ENCODE data around the gene NTSR1. TPM values are rescaled to one million over a fixed set of nuclear protein-coding genes. Genes with fewer than 3 reads are reported as not detected.

NTSR1 gene
- total RNA-seq, 1 experiment from 2014 or later = 0.98 TPM

DNA sequence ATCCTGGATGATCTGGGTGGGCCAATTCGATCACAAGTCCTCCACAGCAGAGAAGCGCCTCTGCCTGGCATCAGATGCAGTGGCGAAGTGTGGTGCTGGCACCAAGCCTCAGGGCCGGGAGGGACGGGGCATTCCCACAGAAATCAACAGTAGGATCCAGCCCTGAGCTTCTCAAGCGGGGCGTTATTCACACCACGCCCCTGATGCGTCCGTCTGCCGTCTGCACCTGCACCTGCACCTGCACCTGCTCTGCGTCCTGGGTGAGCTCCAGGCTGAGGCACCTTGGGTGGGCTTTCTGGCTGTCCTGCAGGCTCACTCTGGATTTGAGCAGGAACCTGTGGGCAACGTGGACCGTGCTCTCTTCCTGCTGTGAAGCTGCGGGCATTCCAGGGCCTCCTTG is 13.8 kb upstream of the NTSR1 start:
- no peak overlapping the region for H3K4me3 ChIP-seq
- CTCF ChIA-PET = interaction anchor here (1.0 kb wide), 1 partner anchor 97 kb away, joined by 3 read pairs; no protein-coding TSS in a partner anchor
- POLR2A ChIA-PET (ENCODE audit: unreplicated experiment) = interaction anchor here (0.7 kb wide), 1 partner anchor 95 kb away, joined by 4 read pairs; no protein-coding TSS in a partner anchor
- H3K4me2 ChIP-seq = no peak overlapping the region
- no peaks in the 10 kb centered on the region for H4K20me1 ChIP-seq (ENCODE audit: insufficient read depth)
- no peak overlapping the region for H2AFZ ChIP-seq
- DNase-seq = no peak
- no peaks in the 10 kb centered on the region for H3K36me3 ChIP-seq (ENCODE audit: low read depth)
- peaks cover 24% of the 10 kb centered on the region; the same call in 1 of the 2 replicates for H3K27me3 ChIP-seq (ENCODE audit: insufficient read depth, low read depth)
- H3K79me2 ChIP-seq (ENCODE audit: low read depth) = no peaks in the 10 kb centered on the region
- intact Hi-C loops (cut with micrococcal nuclease; ENCODE audit: unreplicated experiment) = no loop called here
- H3K9me3 ChIP-seq (ENCODE audit: insufficient read depth, low read depth) = no peaks in the 10 kb centered on the region
- no peaks in the 10 kb centered on the region for H3K4me1 ChIP-seq (replicated peaks; ENCODE audit: insufficient read depth)
- no peak overlapping the region for H3K27ac ChIP-seq
- no TSS peak for BruUV-seq (replicated peaks)
- no peak for TF ChIP-seq EZH2 (IDR thresholded peaks at IDR 0.05; ENCODE audit: low read depth)
- TF ChIP-seq, protein P1, sequence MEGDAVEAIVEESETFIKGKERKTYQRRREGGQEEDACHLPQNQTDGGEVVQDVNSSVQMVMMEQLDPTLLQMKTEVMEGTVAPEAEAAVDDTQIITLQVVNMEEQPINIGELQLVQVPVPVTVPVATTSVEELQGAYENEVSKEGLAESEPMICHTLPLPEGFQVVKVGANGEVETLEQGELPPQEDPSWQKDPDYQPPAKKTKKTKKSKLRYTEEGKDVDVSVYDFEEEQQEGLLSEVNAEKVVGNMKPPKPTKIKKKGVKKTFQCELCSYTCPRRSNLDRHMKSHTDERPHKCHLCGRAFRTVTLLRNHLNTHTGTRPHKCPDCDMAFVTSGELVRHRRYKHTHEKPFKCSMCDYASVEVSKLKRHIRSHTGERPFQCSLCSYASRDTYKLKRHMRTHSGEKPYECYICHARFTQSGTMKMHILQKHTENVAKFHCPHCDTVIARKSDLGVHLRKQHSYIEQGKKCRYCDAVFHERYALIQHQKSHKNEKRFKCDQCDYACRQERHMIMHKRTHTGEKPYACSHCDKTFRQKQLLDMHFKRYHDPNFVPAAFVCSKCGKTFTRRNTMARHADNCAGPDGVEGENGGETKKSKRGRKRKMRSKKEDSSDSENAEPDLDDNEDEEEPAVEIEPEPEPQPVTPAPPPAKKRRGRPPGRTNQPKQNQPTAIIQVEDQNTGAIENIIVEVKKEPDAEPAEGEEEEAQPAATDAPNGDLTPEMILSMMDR (conservative IDR thresholded peaks at IDR 0.05) = no peak
- no peaks in the 10 kb centered on the region for H3F3A ChIP-seq (ENCODE audit: insufficient read depth, low read depth)
- no peaks in the 10 kb centered on the region for H3K9me2 ChIP-seq (ENCODE audit: insufficient read depth)

DNA sequence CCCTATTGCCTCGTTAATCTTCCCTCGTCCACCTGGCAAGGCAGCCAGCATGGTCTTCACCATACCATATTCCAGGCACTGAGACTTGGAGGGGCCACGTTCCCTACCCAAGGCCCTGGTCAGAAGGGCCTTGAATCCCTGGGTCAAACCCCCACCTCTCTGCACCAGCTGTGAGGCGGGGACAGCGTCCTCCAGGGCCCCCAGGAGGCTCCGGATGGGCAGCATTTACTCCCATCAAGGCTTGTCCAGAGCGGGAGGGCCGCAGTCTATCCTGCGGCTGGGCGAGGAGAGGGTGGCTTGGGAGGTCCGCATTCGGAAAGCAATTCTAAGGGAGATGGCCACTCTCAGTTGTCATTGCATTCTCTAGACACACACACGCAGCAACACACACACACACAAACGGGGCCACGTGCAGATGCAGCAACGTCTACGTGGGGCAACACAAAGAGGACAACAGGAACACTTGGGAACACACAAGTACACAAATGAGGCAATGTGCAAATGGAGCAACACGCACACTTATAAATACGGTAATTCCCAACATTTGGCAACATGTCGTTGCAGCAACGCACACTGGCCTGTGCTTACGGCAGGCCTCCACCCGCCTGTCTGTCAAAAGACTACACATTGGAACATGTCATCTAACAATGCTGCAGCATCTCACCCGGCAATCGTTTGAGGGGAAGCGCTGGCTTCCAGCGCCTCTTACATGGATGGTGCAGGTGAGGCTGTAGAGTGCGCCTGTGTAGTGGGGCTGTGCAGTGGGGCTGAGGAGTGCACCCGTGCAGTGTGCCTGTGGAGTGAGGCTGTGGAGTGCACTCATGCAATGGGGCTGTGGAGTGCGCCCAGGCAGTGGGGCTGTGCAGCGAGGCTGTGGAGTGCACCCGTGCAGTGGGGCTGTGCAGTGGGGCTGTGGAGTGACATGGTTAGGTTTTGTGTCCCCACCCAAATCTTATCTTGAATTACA is 12.9 kb upstream of the NTSR1 start:
- H4K20me1 ChIP-seq (ENCODE audit: insufficient read depth) = no peaks in the 10 kb centered on the region
- intact Hi-C loops (cut with micrococcal nuclease; ENCODE audit: unreplicated experiment) = no loop called here
- ChIA-PET POLR2A (ENCODE audit: unreplicated experiment) (interaction anchor here (0.7 kb wide), 1 partner anchor 94 kb away, joined by 4 read pairs; no protein-coding TSS in a partner anchor), CTCF (interaction anchor here (0.6 kb wide), 1 partner anchor 93 kb away, joined by 6 read pairs; no protein-coding TSS in a partner anchor)
- no peak for TF ChIP-seq EZH2 (IDR thresholded peaks at IDR 0.05; ENCODE audit: low read depth)
- TF ChIP-seq, protein P1 (conservative IDR thresholded peaks at IDR 0.05) = no peak
- no peak overlapping the region for H3K27ac ChIP-seq
- H3K9me3 ChIP-seq (ENCODE audit: insufficient read depth, low read depth) = no peaks in the 10 kb centered on the region
- BruUV-seq (replicated peaks) = no TSS peak
- no peak overlapping the region for H3K4me3 ChIP-seq
- no peaks in the 10 kb centered on the region for H3K79me2 ChIP-seq (ENCODE audit: low read depth)
- H3K27me3 ChIP-seq (ENCODE audit: insufficient read depth, low read depth) = peaks cover 24% of the 10 kb centered on the region; the same call in 1 of the 2 replicates
- no peaks in the 10 kb centered on the region for H3K9me2 ChIP-seq (ENCODE audit: insufficient read depth)
- no peaks in the 10 kb centered on the region for H3F3A ChIP-seq (ENCODE audit: insufficient read depth, low read depth)
- H2AFZ ChIP-seq = no peak overlapping the region
- no peaks in the 10 kb centered on the region for H3K36me3 ChIP-seq (ENCODE audit: low read depth)
- no peaks in the 10 kb centered on the region for H3K4me1 ChIP-seq (replicated peaks; ENCODE audit: insufficient read depth)
- no peak for DNase-seq
- H3K4me2 ChIP-seq = no peak overlapping the region

DNA sequence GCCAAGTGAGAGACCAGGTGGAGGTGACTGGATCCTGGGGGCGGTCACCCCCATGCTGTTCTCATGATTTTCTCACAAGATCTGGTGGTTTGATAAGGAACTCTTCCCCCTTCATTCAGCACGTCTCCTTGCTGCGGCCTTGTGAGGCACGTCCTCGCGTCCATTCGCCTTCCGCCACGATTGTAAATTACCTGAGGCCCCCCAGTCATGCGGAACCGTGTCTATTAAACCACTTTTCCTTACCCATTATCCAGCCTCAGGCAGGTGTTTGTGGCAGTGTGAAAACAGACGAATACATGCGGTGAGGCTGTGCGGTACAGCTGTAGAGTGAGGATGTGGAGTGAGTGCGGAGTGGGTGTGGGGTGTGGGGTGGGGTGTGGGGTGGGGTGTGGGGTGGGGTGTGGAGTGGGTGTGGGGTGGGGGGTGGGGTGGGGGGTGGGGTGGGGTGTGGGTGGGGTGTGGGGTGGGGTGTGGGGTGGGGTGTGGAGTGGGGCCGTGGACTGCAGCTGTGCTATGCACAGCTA is 12.1 kb upstream of the NTSR1 start:
- no peaks in the 10 kb centered on the region for H3F3A ChIP-seq (ENCODE audit: insufficient read depth, low read depth)
- TF ChIP-seq, protein P1 (conservative IDR thresholded peaks at IDR 0.05) = no peak
- TF ChIP-seq EZH2 (IDR thresholded peaks at IDR 0.05; ENCODE audit: low read depth) = no peak
- no peak overlapping the region for H3K4me3 ChIP-seq
- H3K27ac ChIP-seq = no peak overlapping the region
- intact Hi-C loops (cut with micrococcal nuclease; ENCODE audit: unreplicated experiment) = no loop called here
- H3K9me2 ChIP-seq (ENCODE audit: insufficient read depth) = no peaks in the 10 kb centered on the region
- H3K36me3 ChIP-seq (ENCODE audit: low read depth) = no peaks in the 10 kb centered on the region
- H3K27me3 ChIP-seq (ENCODE audit: insufficient read depth, low read depth) = peaks cover 24% of the 10 kb centered on the region; the same call in 1 of the 2 replicates
- no peak overlapping the region for H2AFZ ChIP-seq
- CTCF ChIA-PET = no interaction called here
- no peaks in the 10 kb centered on the region for H3K79me2 ChIP-seq (ENCODE audit: low read depth)
- BruUV-seq (replicated peaks) = no TSS peak
- no peak for DNase-seq
- POLR2A ChIA-PET (ENCODE audit: unreplicated experiment) = no interaction called here
- H3K4me2 ChIP-seq = no peak overlapping the region
- no peaks in the 10 kb centered on the region for H3K9me3 ChIP-seq (ENCODE audit: insufficient read depth, low read depth)
- H4K20me1 ChIP-seq (ENCODE audit: insufficient read depth) = no peaks in the 10 kb centered on the region
- H3K4me1 ChIP-seq (replicated peaks; ENCODE audit: insufficient read depth) = no peaks in the 10 kb centered on the region; the same call in 1 of the 2 replicates

All from PC-9 (cell line).